ENCODE data around the gene IGF2BP3. TPM values are rescaled to one million over a fixed set of nuclear protein-coding genes. Genes with fewer than 3 reads are reported as not detected.

IGF2BP3 gene
- total RNA-seq, 4 donors from 2014 or later: 0.15 TPM; not detected in 3

GRCh38 chr7:23298141-23298881 is 172.0 kb downstream of the IGF2BP3 start:
- DNase-seq (ENCODE audit: low spot score in 2 of 2): no peak
- intact Hi-C loops (cut with DNase I; ENCODE audit: low total_unique reads): no loop called here
- 39 to 43% methylated on average over 11 of the region's 11 CpGs for WGBS, 2 donors
- TF ChIP-seq CTCF (IDR thresholded peaks at IDR 0.05) (no peak), POLR2A (IDR thresholded peaks at IDR 0.05) (no peak)
- no peak overlapping the region for H3K4me3 ChIP-seq (ENCODE audit: low read depth, poor library complexity, severe bottlenecking)

GRCh38 chr7:23295401-23295697 is 174.9 kb downstream of the IGF2BP3 start:
- intact Hi-C loops (cut with DNase I; ENCODE audit: low total_unique reads): no loop called here
- TF ChIP-seq POLR2A (IDR thresholded peaks at IDR 0.05) (no peak), CTCF (IDR thresholded peaks at IDR 0.05) (no peak)
- H3K4me3 ChIP-seq (ENCODE audit: low read depth, poor library complexity, severe bottlenecking): no peak overlapping the region
- DNase-seq (ENCODE audit: low spot score in 2 of 2): no peak

GRCh38 chr7:23294549-23295400 is 175.5 kb downstream of the IGF2BP3 start:
- intact Hi-C loops (cut with DNase I; ENCODE audit: low total_unique reads): no loop called here
- no peak for DNase-seq (ENCODE audit: low spot score in 2 of 2)
- TF ChIP-seq POLR2A (IDR thresholded peaks at IDR 0.05) (no peak), CTCF (IDR thresholded peaks at IDR 0.05) (no peak)
- H3K4me3 ChIP-seq (ENCODE audit: low read depth, poor library complexity, severe bottlenecking): no peak overlapping the region
- 82 to 85% methylated on average over 6 of the region's 6 CpGs for WGBS, 2 donors

- H3K4me3 ChIP-seq (ENCODE audit: low read depth, poor library complexity, severe bottlenecking): no peak overlapping the region
- DNase-seq (ENCODE audit: low spot score in 2 of 2): no peak
- 73 to 77% methylated on average over 12 of the region's 12 CpGs for WGBS, 2 donors
- TF ChIP-seq POLR2A (IDR thresholded peaks at IDR 0.05): no peak
- TF ChIP-seq CTCF (IDR thresholded peaks at IDR 0.05): no peak
- intact Hi-C loops (cut with DNase I; ENCODE audit: low total_unique reads): no loop called here
Measured at GRCh38 chr7:23293500-23294073, 176.7 kb downstream of the IGF2BP3 start.

GRCh38 chr7:23292623-23293022 is 177.7 kb downstream of the IGF2BP3 start:
- intact Hi-C loops (cut with DNase I; ENCODE audit: low total_unique reads): no loop called here
- TF ChIP-seq CTCF (IDR thresholded peaks at IDR 0.05): no peak
- no peak for TF ChIP-seq POLR2A (IDR thresholded peaks at IDR 0.05)

More at GRCh38 chr7:23292623-23293022, 177.7 kb downstream of the IGF2BP3 start:
- no peak overlapping the region for H3K4me3 ChIP-seq (ENCODE audit: low read depth, poor library complexity, severe bottlenecking)
- WGBS, 2 donors: 87 to 96% methylated on average over 4 of the region's 4 CpGs
- DNase-seq (ENCODE audit: low spot score in 2 of 2): no peak
